ENCODE results near the gene INSR.
"Not testable (repeated sequence)": the region's sequence is repeated elsewhere in the genome, so short reads cannot be mapped to it uniquely, and the experiment has no call there.

The INSR gene

GRCh38 chr19:7311911-7312310, 17.7 kb upstream of the INSR start:
- TF ChIP-seq CTCF (conservative IDR thresholded peaks at IDR 0.05; ENCODE audit: low read depth, low read length): no peak
- Histone ChIP-seq H3K36me3 (ENCODE audit: insufficient read depth) (no peaks in the 10 kb centered on the region), H3K4me2 (no peak overlapping the region), H3K4me3 (IDR thresholded peaks at IDR 0.05; ENCODE audit: insufficient read depth, low read depth, low read length) (no peak overlapping the region), H3K9ac (no peak overlapping the region), H3K27ac (no peak overlapping the region), H4K20me1 (ENCODE audit: insufficient read depth) (no peaks in the 10 kb centered on the region), H2AFZ (ENCODE audit: low read depth) (no peak overlapping the region), H3K4me1 (ENCODE audit: low read depth, poor library complexity, severe bottlenecking) (no peaks in the 10 kb centered on the region), H3K27me3 (ENCODE audit: insufficient read depth, low read depth) (no peaks in the 10 kb centered on the region), H3K79me2 (ENCODE audit: insufficient read depth, low read depth) (no peaks in the 10 kb centered on the region)

DNA sequence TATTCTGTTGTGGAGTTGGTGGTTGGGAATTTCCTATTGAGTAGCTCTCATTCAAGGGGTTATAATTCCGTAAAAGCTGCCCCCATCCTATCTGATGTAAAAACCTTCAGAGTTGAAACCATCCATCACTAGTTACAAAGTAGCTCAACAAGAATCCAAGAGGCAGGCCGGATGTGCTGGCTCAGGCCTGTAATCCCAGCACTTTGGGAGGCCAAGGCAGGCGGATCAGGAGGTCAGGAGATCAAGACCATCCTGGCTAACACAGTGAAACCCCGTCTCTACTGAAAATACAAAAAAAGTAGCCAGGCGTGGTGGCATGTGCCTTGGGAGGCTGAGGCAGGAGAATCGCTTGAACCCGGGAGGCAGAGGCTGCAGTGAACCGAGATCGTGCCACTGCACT, 14.1 kb upstream of the INSR start:
- H3K4me1 ChIP-seq (ENCODE audit: low read depth, poor library complexity, severe bottlenecking); H3K36me3 ChIP-seq (ENCODE audit: insufficient read depth); H3K9ac ChIP-seq: not testable (repeated sequence)

GRCh38 chr19:7307590-7308218, 13.5 kb upstream of the INSR start:
- H3K27ac ChIP-seq: no peak overlapping the region
- TF ChIP-seq CTCF (conservative IDR thresholded peaks at IDR 0.05; ENCODE audit: low read depth, low read length): no peak
- H3K79me2 ChIP-seq (ENCODE audit: insufficient read depth, low read depth): no peaks in the 10 kb centered on the region
- no peaks in the 10 kb centered on the region for H3K4me1 ChIP-seq (ENCODE audit: low read depth, poor library complexity, severe bottlenecking)
- no peaks in the 10 kb centered on the region for H3K27me3 ChIP-seq (ENCODE audit: insufficient read depth, low read depth)
- H3K4me3 ChIP-seq (IDR thresholded peaks at IDR 0.05; ENCODE audit: insufficient read depth, low read depth, low read length): no peak overlapping the region
- H3K36me3 ChIP-seq (ENCODE audit: insufficient read depth): no peaks in the 10 kb centered on the region
- H3K9ac ChIP-seq: no peak overlapping the region
- H4K20me1 ChIP-seq (ENCODE audit: insufficient read depth): no peaks in the 10 kb centered on the region
- no peak overlapping the region for H3K4me2 ChIP-seq
- H2AFZ ChIP-seq (ENCODE audit: low read depth): no peak overlapping the region

More for the DNA sequence above, 14.1 kb upstream of the INSR start:
- H3K4me2 ChIP-seq; H4K20me1 ChIP-seq (ENCODE audit: insufficient read depth); H3K79me2 ChIP-seq (ENCODE audit: insufficient read depth, low read depth); H3K4me3 ChIP-seq (IDR thresholded peaks at IDR 0.05; ENCODE audit: insufficient read depth, low read depth, low read length); H3K27ac ChIP-seq; H3K27me3 ChIP-seq (ENCODE audit: insufficient read depth, low read depth); H2AFZ ChIP-seq (ENCODE audit: low read depth): not testable (repeated sequence)

DNA sequence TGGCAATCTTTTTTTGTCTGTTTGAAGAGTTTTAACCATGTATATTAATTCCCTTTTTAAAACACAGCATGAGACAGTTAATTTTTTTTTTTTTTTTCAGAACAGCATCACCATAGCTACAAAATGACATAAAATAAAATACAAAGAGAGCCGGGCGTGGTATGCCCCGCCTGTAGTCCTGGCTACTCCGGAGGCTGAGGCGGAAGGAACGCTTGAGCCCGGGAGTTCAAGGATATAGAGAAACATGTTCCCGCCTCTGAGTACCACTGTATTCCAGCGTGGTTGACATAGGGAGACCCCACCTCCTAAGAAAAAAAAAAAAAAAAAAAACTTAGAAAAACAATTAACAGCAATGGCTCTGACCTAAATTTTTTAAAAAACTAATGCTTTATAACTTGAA, 10.0 kb upstream of the INSR start:
- no peaks in the 10 kb centered on the region for H3K79me2 ChIP-seq (ENCODE audit: insufficient read depth, low read depth)
- TF ChIP-seq CTCF (conservative IDR thresholded peaks at IDR 0.05; ENCODE audit: low read depth, low read length): no peak
- H3K27me3 ChIP-seq (ENCODE audit: insufficient read depth, low read depth): no peaks in the 10 kb centered on the region
- H3K36me3 ChIP-seq (ENCODE audit: insufficient read depth): no peaks in the 10 kb centered on the region
- no peak overlapping the region for H2AFZ ChIP-seq (ENCODE audit: low read depth)
- H3K27ac ChIP-seq: no peak overlapping the region
- H3K9ac ChIP-seq: no peak overlapping the region
- no peaks in the 10 kb centered on the region for H3K4me1 ChIP-seq (ENCODE audit: low read depth, poor library complexity, severe bottlenecking)
- no peak overlapping the region for H3K4me3 ChIP-seq (IDR thresholded peaks at IDR 0.05; ENCODE audit: insufficient read depth, low read depth, low read length)
- no peak overlapping the region for H3K4me2 ChIP-seq
- H4K20me1 ChIP-seq (ENCODE audit: insufficient read depth): no peaks in the 10 kb centered on the region

DNA sequence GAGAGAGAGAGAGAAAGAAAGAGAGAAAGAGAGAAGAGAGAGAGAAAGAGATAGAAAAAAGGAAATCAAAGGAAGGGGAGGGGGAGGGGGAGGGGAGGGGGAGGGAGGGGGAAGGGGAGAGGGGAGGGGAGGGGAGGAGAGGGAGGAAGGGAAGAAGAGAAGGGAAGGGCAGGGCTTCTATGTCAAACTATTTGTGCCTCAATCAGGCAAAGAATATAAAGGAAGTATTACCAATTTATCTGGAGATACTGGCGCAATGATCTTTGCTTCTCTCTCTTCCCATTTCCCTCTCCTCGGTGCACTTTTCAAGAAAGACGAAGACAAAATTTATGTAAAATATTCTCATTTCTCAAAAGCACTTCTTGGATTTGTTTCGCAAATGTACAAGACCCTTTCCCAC, 9.3 kb upstream of the INSR start:
- Histone ChIP-seq H2AFZ (ENCODE audit: low read depth) (no peak overlapping the region), H4K20me1 (ENCODE audit: insufficient read depth) (no peaks in the 10 kb centered on the region), H3K9ac (no peak overlapping the region), H3K4me3 (IDR thresholded peaks at IDR 0.05; ENCODE audit: insufficient read depth, low read depth, low read length) (no peak overlapping the region), H3K4me2 (no peak overlapping the region), H3K79me2 (ENCODE audit: insufficient read depth, low read depth) (no peaks in the 10 kb centered on the region), H3K27me3 (ENCODE audit: insufficient read depth, low read depth) (no peaks in the 10 kb centered on the region), H3K27ac (no peak overlapping the region), H3K36me3 (ENCODE audit: insufficient read depth) (no peaks in the 10 kb centered on the region), H3K4me1 (ENCODE audit: low read depth, poor library complexity, severe bottlenecking) (no peaks in the 10 kb centered on the region)
- TF ChIP-seq CTCF (conservative IDR thresholded peaks at IDR 0.05; ENCODE audit: low read depth, low read length): no peak

All from KMS-11 (cell line).